Stimulated activated CD4-positive, alpha-beta T cell treated with anti-CD3 and anti-CD28 coated beads, Interleukin-4, amount 100 ng/mL, for 4 hours (primary cell): ENCODE measurements around the gene PSEN2.

ENCODE experiments used
- DNase-seq, 2 experiments: peaks; one replicate each; pipeline ENCODE4 v3.0.0-alpha.2; 2020

The PSEN2 gene

DNA sequence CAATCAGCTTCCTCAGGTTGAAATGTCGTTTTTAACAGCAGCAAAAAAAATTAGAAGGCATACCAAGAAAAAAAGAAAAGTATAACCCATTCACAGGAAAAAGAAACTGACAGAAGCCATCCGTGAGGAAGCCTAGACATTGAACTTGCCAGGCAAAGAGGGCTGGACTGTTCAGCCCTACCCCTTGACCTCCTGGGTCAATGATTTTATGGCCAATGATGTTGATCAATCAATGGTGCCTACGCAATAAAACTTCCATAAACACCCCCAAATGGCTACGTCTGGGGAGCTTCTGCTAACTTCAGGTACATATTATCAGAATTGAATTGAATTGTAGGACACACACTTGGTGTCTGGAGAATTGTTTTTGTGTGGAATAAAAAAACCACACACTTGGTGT, 4.8 kb upstream of the PSEN2 start:
- no peak for DNase-seq

- no peak for DNase-seq
Observed at GRCh38 chr1:226867461-226868054, 2.9 kb upstream of the PSEN2 start.

DNA sequence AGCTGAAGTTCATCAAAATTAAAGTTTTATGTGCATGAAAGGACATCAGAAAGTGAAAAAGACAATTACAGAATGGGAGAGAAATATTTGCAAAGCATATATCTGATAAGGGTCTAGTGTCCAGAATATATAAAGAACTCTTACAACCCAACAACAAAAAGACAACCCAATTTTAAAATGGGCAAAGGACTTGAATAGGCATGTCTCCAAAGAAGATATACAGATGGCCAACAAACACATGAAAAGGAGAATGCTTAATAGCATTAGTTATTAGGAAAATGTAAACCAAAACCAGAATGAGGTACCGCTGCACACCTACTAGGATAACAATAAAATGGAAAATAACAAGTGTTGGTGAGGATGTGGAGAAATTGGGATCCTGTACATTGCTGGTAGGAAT, 1.7 kb upstream of the PSEN2 start:
- DNase-seq: no peak

GRCh38 chr1:226870026-226870400, 403 bp upstream of the PSEN2 start:
- DNase-seq: no peak

DNA sequence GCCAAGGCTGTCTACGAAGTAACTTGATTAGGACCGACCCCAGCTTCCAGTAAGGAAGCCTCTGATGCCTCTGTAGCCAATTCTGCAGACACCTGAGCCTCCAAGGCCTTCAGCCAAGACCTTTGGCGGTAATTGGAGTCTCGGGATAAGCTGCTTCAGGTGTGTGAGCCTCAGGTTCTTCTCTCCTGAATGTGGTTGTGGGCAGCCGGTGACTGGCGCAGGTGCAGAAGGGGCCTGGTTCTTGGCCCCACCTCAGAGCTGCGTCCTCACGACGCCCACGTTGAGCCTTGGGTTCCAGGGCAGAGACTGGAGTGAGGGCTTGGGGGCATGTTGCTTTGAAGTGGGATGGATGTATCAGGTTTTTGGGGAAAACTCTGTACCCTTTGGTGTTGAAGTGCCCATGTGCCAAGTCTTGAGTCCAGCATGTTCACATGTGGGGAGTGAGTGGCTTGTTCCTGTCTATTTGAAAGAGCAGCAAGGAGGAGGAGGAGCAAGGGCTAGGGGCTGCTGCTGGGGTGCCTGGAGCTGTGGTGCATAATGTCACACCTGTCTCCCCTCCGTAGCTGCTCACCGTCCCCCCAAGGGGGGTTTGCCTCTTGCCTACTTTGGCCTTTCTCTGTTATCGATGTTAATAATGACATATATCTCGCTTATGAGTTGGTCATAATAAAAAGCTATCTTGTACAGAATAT, 1.4 kb downstream of the PSEN2 start:
- DNase-seq: no peak

DNA sequence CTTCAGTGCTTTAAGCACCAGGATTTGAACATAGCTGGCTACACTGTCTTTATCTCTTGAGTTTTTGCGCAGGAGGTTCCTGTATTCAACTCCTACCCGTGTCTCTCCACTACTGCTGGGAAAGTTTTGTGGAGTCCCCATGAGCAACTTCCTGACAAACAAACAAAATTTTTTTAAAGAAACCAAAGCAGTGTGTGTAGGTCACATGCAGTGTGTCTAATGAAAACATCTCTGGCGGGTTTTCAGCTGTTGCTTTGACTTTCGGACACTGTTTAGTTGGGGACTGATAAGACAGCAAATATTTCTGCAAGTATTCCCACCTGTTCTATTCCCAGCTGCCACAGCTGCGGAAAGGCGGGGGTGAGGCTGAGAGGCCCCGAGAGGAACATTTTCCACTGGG, 2.0 kb downstream of the PSEN2 start:
- DNase-seq: no peak

GRCh38 chr1:226873771-226874578, 3.6 kb downstream of the PSEN2 start:
- DNase-seq: no peak

- DNase-seq: no peak
Observed at GRCh38 chr1:226874579-226875425, 4.4 kb downstream of the PSEN2 start.

GRCh38 chr1:226875641-226876295, 5.4 kb downstream of the PSEN2 start:
- no peak for DNase-seq

DNA sequence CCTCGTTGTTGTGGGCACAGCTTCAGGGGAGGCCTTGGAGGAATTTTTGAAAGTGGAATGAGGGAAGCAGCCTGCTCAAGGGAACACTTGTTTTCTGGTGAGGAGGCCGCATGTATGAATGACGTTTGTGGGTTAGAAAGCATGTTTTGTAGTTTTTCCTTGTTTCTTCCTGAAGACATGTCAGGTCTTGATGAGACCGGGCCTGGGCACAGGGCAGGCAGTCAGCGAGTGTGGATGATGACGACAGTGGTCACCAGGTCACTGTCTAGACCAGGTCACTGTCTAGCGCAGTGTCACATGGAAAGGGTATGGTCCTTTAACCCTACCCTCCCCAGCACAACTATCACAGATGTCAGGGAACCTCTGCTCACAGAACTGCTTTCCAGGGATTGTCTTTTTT, 7.3 kb downstream of the PSEN2 start:
- no peak for DNase-seq

DNA sequence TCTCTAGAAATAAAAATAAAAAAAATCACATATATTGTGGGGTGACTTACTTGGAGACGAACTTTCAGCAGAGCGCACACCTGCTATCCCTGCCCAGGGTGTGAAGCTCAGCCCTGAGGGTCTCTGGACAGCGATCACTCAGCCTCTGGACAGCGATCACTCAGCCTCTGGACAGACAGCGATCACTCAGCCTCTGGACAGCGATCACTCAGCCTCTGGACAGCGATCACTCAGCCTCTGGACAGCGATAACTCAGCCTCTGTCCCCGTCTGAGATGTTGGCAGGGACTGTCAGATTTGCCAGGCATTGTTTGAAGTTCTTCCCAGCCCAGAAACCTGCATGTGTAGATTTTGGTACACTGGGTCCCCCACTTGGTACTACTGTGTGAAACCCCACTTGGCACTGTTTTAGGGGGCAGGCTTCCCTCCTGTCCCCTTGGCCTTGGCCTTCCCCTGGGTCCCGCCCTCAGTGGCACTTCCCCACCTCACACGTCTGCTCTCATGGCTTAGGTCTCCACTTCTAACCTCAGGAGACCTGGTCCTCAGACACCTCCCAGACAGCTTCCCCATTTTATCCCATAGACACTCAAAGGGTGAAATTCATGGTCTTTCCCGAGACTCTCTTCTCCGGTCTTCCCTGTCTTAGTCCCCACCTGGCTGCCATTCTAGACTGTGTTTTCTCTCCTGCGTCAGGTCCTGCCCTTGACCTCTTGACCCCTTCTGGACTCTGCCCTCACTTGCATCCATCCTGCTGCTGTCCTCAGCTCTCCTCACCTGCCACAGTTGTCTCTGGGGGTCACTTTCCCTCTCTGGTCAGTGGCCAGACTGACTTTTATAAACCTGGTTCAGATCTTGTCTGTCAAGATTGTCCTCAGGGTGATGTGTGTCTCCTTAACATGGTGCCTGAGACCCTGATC, 10.2 kb downstream of the PSEN2 start:
- no peak for DNase-seq

- no peak for DNase-seq
Observed at GRCh38 chr1:226881515-226882185, 11.2 kb downstream of the PSEN2 start.

DNA sequence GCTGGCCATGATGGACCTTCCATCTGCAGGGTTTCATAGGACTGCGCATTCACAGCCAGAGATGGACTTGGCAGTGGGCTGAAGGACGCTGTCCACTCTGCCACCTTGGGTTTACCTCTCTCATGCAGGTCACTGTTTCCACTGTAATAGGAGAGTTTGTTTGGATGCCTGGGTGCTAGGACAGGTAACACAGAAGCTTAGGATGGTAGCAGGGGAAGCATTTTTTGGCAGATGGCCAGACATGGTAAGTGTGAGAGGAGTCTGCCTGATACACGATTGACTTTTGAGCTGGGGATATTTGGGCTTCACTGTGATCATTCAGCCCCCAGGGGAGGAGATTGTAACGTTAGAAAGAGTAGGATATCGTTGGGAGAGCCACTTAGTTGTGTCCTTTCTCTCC, 11.8 kb downstream of the PSEN2 start:
- DNase-seq: no peak

GRCh38 chr1:226882631-226883409, 12.4 kb downstream of the PSEN2 start:
- DNase-seq: peak; percentile 14 to 16

GRCh38 chr1:226883630-226884029, 13.2 kb downstream of the PSEN2 start:
- DNase-seq: no peak

DNA sequence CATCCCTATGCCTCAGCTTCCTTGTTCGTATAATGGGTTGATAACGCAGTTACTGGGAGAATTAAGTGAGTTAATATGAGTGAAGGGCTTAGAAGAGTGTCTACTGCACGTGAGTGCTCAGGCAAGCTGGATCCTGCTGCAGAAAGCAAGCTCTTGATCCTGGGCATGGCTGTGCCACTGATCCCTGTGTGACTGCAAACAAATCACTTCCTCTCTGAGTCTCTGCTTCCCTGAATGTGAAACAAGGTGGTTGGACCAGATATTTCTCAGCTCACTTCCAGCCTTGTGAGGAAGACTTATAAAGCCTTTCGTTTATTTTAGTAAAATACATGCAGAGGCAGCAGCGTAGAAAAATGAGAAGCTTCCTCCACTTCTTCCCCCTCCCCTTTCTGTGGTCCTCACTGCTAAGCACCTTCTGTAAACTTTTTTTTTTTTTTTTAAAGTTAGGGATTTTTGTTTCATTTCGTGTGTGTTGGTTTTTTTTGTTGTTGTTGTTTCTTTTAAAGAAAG, 13.8 kb downstream of the PSEN2 start:
- no peak for DNase-seq

- no peak for DNase-seq
Observed at GRCh38 chr1:226884966-226885820, 14.8 kb downstream of the PSEN2 start.

DNA sequence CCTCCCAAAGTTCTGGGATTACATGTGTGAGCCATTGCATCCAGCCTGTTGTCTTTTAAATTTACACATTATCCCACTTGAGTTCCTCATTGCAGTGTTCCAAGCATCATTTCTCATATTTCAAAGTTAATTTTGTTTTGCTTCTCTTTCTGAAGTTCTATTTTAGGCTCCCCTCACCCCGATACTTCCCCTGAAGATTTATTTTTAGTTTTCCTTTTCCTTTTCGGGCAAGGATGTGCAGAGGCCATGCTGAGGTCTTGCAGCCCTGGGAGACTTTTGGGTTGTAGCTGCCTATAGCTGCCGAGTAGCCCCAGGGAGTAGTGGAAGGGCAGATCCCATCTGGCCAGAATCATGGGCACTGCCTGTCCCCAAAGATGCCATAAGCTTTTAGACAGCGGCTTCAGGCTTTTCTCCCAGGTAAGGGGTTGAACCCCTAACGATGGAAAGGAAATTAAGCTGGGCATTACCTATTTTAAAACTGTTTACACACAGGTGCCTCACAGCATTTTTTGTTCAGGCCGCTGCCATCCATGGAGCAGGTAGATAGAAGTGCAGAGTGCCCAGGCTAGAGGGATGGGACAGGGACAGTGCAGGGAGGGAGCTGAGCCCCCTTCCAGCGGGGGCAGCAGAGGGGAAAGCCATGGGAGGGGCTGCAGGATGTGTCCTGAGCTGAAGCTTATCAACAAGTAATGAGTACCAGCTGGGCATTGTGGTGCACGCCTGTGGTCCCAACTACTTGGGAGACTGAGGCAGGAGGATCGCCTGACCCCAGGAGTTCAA, 15.9 kb downstream of the PSEN2 start:
- no peak for DNase-seq
